K562 (cell line): ENCODE measurements around the gene DAB1.

Experiments
- POLR2A ChIP-seq: fragments of 450-650 bp; conservative IDR thresholded peaks from 2 replicates; pipeline ENCODE4 v1.6.1; 2016
- SREBF2 ChIP-seq: sonication (generic); formaldehyde crosslinking; IDR thresholded peaks from 2 replicates; pipeline ENCODE4 v1.4.0; 2020; ENCODE audit warnings: mild to moderate bottlenecking, missing genetic modification reagents

- TF ChIP-seq SREBF2 (CRISPR knock-in tag): no peak
- no peak for TF ChIP-seq POLR2A
Measured at GRCh38 chr1:57164584-57164983, 259.3 kb downstream of the DAB1 start.
